Measurements from ENCODE around the gene ASB8. TPM values are rescaled to one million over a fixed set of nuclear protein-coding genes. Genes with fewer than 3 reads are reported as not detected.
"Not testable (repeated sequence)": the region's sequence is repeated elsewhere in the genome, so short reads cannot be mapped to it uniquely, and the experiment has no call there.

Gene ASB8
- total and polyA plus RNA-seq, 2 donors: 22.1 to 23.2 TPM

- Histone ChIP-seq H3K36me3 (ENCODE audit: control insufficient read depth in 2 of 2, insufficient read depth in 2 of 2, low read length in 1 of 2) (peaks cover 11 to 21% of the 10 kb centered on the region in 2 donors), H3K27ac (ENCODE audit: low read depth in 1 of 2, low read length in 1 of 2) (no peak overlapping the region)
Measured at GRCh38 chr12:48131517-48131916, 25.8 kb downstream of the ASB8 start.

GRCh38 chr12:48129376-48129775 lies 27.9 kb downstream of the ASB8 start:
- H3K4me3 ChIP-seq (ENCODE audit: low read length in 2 of 2): no peak overlapping the region
- H3K36me3 ChIP-seq (ENCODE audit: control insufficient read depth in 2 of 2, insufficient read depth in 2 of 2, low read length in 1 of 2): peaks cover 9 to 21% of the 10 kb centered on the region in 2 donors
- no peak overlapping the region for H3K27ac ChIP-seq (ENCODE audit: low read depth in 1 of 2, low read length in 1 of 2)
- no peaks in the 10 kb centered on the region for H3K9me3 ChIP-seq (ENCODE audit: control insufficient read depth in 2 of 2, insufficient read depth in 1 of 2, low read length in 1 of 2)
- no peaks in the 10 kb centered on the region for H3K27me3 ChIP-seq (ENCODE audit: control insufficient read depth in 2 of 2, insufficient read depth in 1 of 2, low read length in 1 of 2)
- no peak for DNase-seq (ENCODE audit: low read depth in 6 of 9, low spot score in 9 of 9)
- 94% methylated on average over 1 of the region's 1 CpG for WGBS
- no peaks in the 10 kb centered on the region for H3K4me1 ChIP-seq (ENCODE audit: control insufficient read depth in 2 of 2, insufficient read depth in 2 of 2, low read length in 2 of 2)

More at GRCh38 chr12:48131517-48131916, 25.8 kb downstream of the ASB8 start:
- no peak overlapping the region for H3K4me3 ChIP-seq (ENCODE audit: low read length in 2 of 2)
- DNase-seq (ENCODE audit: low read depth in 6 of 9, low spot score in 9 of 9): no peak
- H3K27me3 ChIP-seq (ENCODE audit: control insufficient read depth in 2 of 2, insufficient read depth in 1 of 2, low read length in 1 of 2): no peaks in the 10 kb centered on the region
- H3K4me1 ChIP-seq (ENCODE audit: control insufficient read depth in 2 of 2, insufficient read depth in 2 of 2, low read length in 2 of 2): no peaks in the 10 kb centered on the region
- no peaks in the 10 kb centered on the region for H3K9me3 ChIP-seq (ENCODE audit: control insufficient read depth in 2 of 2, insufficient read depth in 1 of 2, low read length in 1 of 2)
- WGBS: over 99% methylated on average over 2 of the region's 2 CpGs

- Histone ChIP-seq H3K4me3 (ENCODE audit: low read length in 2 of 2) (no peak overlapping the region), H3K27me3 (ENCODE audit: control insufficient read depth in 2 of 2, insufficient read depth in 1 of 2, low read length in 1 of 2) (no peaks in the 10 kb centered on the region), H3K9me3 (ENCODE audit: control insufficient read depth in 2 of 2, insufficient read depth in 1 of 2, low read length in 1 of 2) (no peaks in the 10 kb centered on the region), H3K4me1 (ENCODE audit: control insufficient read depth in 2 of 2, insufficient read depth in 2 of 2, low read length in 2 of 2) (no peaks in the 10 kb centered on the region), H3K36me3 (ENCODE audit: control insufficient read depth in 2 of 2, insufficient read depth in 2 of 2, low read length in 1 of 2) (peaks cover 4 to 17% of the 10 kb centered on the region in 2 donors), H3K27ac (ENCODE audit: low read depth in 1 of 2, low read length in 1 of 2) (no peak overlapping the region)
- DNase-seq (ENCODE audit: low read depth in 6 of 9, low spot score in 9 of 9): no peak
- WGBS: 96% methylated on average over 1 of the region's 1 CpG
Measured at GRCh38 chr12:48128800-48129199, 28.5 kb downstream of the ASB8 start.

DNA sequence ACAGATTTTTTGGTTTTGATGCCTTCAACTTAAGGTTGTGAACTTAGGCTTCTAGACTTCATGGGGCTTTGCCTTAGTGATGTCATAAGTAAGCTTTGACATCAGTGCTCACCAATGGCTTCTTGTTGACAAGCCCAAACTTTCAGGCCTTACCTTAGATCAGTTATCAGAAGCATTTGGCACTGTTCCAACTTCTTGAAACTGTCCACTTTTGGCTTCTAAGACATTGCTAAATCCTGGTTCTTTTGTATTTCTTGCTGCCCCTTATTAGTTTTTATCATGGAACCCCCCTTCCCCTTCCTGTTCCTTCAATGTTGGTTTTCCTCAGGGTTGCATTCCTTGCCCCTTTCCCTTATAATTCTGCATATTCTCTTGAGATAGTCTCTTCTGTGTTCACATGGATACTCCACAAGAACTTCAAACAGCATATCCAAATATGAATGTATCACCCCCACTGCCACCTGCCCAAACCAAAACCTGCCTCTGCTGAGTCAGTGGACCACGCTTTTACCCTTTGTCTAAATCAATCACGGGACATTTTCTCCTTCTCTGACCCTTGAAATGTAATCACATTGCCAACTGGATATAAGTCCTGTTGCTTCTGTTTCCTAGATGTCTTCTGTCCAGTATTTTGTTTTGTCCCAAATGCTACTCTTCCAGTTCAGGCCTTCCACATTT lies 30.2 kb downstream of the ASB8 start:
- no peak overlapping the region for H3K4me3 ChIP-seq (ENCODE audit: low read length in 2 of 2)
- peaks cover 0 to 12% of the 10 kb centered on the region in 2 donors for H3K36me3 ChIP-seq (ENCODE audit: control insufficient read depth in 2 of 2, insufficient read depth in 2 of 2, low read length in 1 of 2)
- no peaks in the 10 kb centered on the region for H3K9me3 ChIP-seq (ENCODE audit: control insufficient read depth in 2 of 2, insufficient read depth in 1 of 2, low read length in 1 of 2)
- WGBS: over 99% methylated on average over 2 of the region's 2 CpGs
- DNase-seq (ENCODE audit: low read depth in 6 of 9, low spot score in 9 of 9): no peak
- no peaks in the 10 kb centered on the region for H3K27me3 ChIP-seq (ENCODE audit: control insufficient read depth in 2 of 2, insufficient read depth in 1 of 2, low read length in 1 of 2)
- H3K4me1 ChIP-seq (ENCODE audit: control insufficient read depth in 2 of 2, insufficient read depth in 2 of 2, low read length in 2 of 2): no peaks in the 10 kb centered on the region
- no peak overlapping the region for H3K27ac ChIP-seq (ENCODE audit: low read depth in 1 of 2, low read length in 1 of 2)

DNA sequence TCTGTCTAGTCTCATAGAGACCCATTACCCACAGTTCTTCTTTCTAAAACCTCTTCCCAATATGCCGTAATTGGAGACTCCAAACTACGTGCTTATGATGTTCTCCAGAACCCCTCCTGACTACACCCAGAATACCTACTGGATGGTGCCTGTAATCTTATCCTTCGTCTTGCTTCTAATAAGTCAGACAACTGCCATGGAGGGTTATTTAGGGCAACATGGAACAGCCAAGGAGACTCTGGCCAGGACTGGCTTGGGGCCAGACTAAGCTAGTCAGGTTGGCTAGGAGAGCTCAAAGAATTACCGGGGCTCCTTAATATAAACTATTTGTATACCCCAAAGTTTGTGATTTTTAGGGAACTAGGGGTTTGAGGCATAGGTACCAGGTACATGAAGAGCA lies 31.3 kb downstream of the ASB8 start:
- WGBS: 96% methylated on average over 4 of the region's 4 CpGs
- Histone ChIP-seq H3K4me1 (ENCODE audit: control insufficient read depth in 2 of 2, insufficient read depth in 2 of 2, low read length in 2 of 2) (no peaks in the 10 kb centered on the region), H3K4me3 (ENCODE audit: low read length in 2 of 2) (no peak overlapping the region), H3K36me3 (ENCODE audit: control insufficient read depth in 2 of 2, insufficient read depth in 2 of 2, low read length in 1 of 2) (peaks cover 0 to 8% of the 10 kb centered on the region in 2 donors), H3K9me3 (ENCODE audit: control insufficient read depth in 2 of 2, insufficient read depth in 1 of 2, low read length in 1 of 2) (no peaks in the 10 kb centered on the region), H3K27me3 (ENCODE audit: control insufficient read depth in 2 of 2, insufficient read depth in 1 of 2, low read length in 1 of 2) (no peaks in the 10 kb centered on the region), H3K27ac (ENCODE audit: low read depth in 1 of 2, low read length in 1 of 2) (no peak overlapping the region)
- no peak for DNase-seq (ENCODE audit: low read depth in 6 of 9, low spot score in 9 of 9)

DNA sequence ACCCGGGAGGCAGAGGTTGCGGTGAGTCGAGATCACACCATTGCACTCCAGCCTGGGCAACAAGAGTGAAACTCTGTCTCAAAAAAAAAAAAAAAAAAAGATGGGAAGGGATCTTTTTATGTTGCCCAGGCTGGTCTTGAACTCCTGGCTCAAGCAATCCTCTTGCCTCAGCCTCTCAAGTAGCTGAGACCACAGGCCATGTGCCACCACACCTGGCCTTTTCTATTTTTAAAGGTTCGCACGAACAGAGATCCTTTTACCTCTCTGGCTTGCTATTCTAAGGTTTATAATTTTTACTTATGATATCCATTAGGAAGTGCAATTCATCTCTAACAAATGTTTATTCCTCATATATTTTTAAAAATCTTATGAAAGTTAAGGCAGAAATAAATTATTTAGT lies 31.8 kb downstream of the ASB8 start:
- not testable (repeated sequence) for H3K4me1 ChIP-seq (ENCODE audit: control insufficient read depth in 2 of 2, insufficient read depth in 2 of 2, low read length in 2 of 2); H3K27me3 ChIP-seq (ENCODE audit: control insufficient read depth in 2 of 2, insufficient read depth in 1 of 2, low read length in 1 of 2); H3K4me3 ChIP-seq (ENCODE audit: low read length in 2 of 2); H3K36me3 ChIP-seq (ENCODE audit: control insufficient read depth in 2 of 2, insufficient read depth in 2 of 2, low read length in 1 of 2); H3K27ac ChIP-seq (ENCODE audit: low read depth in 1 of 2, low read length in 1 of 2); H3K9me3 ChIP-seq (ENCODE audit: control insufficient read depth in 2 of 2, insufficient read depth in 1 of 2, low read length in 1 of 2); DNase-seq (ENCODE audit: low read depth in 6 of 9, low spot score in 9 of 9)
- 97% methylated on average over 5 of the region's 5 CpGs for WGBS

- H3K27me3 ChIP-seq (ENCODE audit: control insufficient read depth in 2 of 2, insufficient read depth in 1 of 2, low read length in 1 of 2): no peaks in the 10 kb centered on the region
- H3K36me3 ChIP-seq (ENCODE audit: control insufficient read depth in 2 of 2, insufficient read depth in 2 of 2, low read length in 1 of 2): peaks cover 0 to 8% of the 10 kb centered on the region in 2 donors
- peaks cover 10 to 11% of the 10 kb centered on the region in 2 donors for H3K4me1 ChIP-seq (ENCODE audit: control insufficient read depth in 2 of 2, insufficient read depth in 2 of 2, low read length in 2 of 2)
- no peak overlapping the region for H3K4me3 ChIP-seq (ENCODE audit: low read length in 2 of 2)
- H3K27ac ChIP-seq (ENCODE audit: low read depth in 1 of 2, low read length in 1 of 2): no peak overlapping the region
- no peaks in the 10 kb centered on the region for H3K9me3 ChIP-seq (ENCODE audit: control insufficient read depth in 2 of 2, insufficient read depth in 1 of 2, low read length in 1 of 2)
- 97% methylated on average over 4 of the region's 4 CpGs for WGBS
- no peak for DNase-seq (ENCODE audit: low read depth in 6 of 9, low spot score in 9 of 9)
Measured at GRCh38 chr12:48123169-48123568, 34.1 kb downstream of the ASB8 start.

- Histone ChIP-seq H3K27ac (ENCODE audit: low read depth in 1 of 2, low read length in 1 of 2) (no peak overlapping the region), H3K4me3 (ENCODE audit: low read length in 2 of 2) (no peak overlapping the region), H3K9me3 (ENCODE audit: control insufficient read depth in 2 of 2, insufficient read depth in 1 of 2, low read length in 1 of 2) (no peaks in the 10 kb centered on the region), H3K27me3 (ENCODE audit: control insufficient read depth in 2 of 2, insufficient read depth in 1 of 2, low read length in 1 of 2) (no peaks in the 10 kb centered on the region), H3K36me3 (ENCODE audit: control insufficient read depth in 2 of 2, insufficient read depth in 2 of 2, low read length in 1 of 2) (peaks cover 0 to 8% of the 10 kb centered on the region in 2 donors), H3K4me1 (ENCODE audit: control insufficient read depth in 2 of 2, insufficient read depth in 2 of 2, low read length in 2 of 2) (peaks cover 10 to 11% of the 10 kb centered on the region in 2 donors)
- no peak for DNase-seq (ENCODE audit: low read depth in 6 of 9, low spot score in 9 of 9)
- WGBS: 96% methylated on average over 2 of the region's 2 CpGs
Measured at GRCh38 chr12:48122065-48122834, 35.1 kb downstream of the ASB8 start.

DNA sequence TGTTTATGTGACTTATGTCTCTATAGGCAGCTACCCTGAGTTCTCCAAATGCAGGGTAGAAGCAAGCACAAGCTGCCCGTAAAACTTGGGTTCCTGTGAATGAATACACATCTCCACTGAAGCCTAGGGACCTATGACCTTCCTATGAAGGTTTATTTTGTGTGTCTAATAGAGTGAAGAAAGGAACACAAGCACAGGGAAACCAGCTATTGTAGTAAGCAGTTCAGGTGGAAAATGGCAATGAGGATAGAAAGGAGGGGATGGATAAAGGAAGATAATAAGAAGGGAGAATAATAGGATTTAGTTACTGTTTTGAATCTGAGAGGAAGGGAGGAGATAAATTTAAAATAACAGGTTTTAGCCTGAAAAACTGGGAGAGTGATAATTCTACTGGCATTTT lies 35.8 kb downstream of the ASB8 start:
- Histone ChIP-seq H3K27ac (ENCODE audit: low read depth in 1 of 2, low read length in 1 of 2) (no peak overlapping the region), H3K9me3 (ENCODE audit: control insufficient read depth in 2 of 2, insufficient read depth in 1 of 2, low read length in 1 of 2) (no peaks in the 10 kb centered on the region)
- 97% methylated on average over 1 of the region's 1 CpG for WGBS

More for the DNA sequence above, 35.8 kb downstream of the ASB8 start:
- DNase-seq (ENCODE audit: low read depth in 6 of 9, low spot score in 9 of 9): no peak
- H3K27me3 ChIP-seq (ENCODE audit: control insufficient read depth in 2 of 2, insufficient read depth in 1 of 2, low read length in 1 of 2): no peaks in the 10 kb centered on the region
- H3K4me3 ChIP-seq (ENCODE audit: low read length in 2 of 2): no peak overlapping the region
- peaks cover 10 to 11% of the 10 kb centered on the region in 2 donors for H3K4me1 ChIP-seq (ENCODE audit: control insufficient read depth in 2 of 2, insufficient read depth in 2 of 2, low read length in 2 of 2)
- H3K36me3 ChIP-seq (ENCODE audit: control insufficient read depth in 2 of 2, insufficient read depth in 2 of 2, low read length in 1 of 2): peaks cover 0 to 8% of the 10 kb centered on the region in 2 donors

Data from thymus (tissue), 11 donors.